NCI-H345 (cell line): ENCODE data around the gene CREB3L2.
A peak's percentile ranks its signal among the peaks of the same experiment; 100 is the strongest.
"Not testable (repeated sequence)": the region's sequence is repeated elsewhere in the genome, so short reads cannot be mapped to it uniquely, and the experiment has no call there.

Experiments used
- DNase-seq: peaks from one replicate; lab custom pipeline; 2025; lab: John Stamatoyannopoulos, UW

Gene CREB3L2

GRCh38 chr7:137931823-137932222 lies 70.1 kb downstream of the CREB3L2 start:
- DNase-seq, result no peak

DNA sequence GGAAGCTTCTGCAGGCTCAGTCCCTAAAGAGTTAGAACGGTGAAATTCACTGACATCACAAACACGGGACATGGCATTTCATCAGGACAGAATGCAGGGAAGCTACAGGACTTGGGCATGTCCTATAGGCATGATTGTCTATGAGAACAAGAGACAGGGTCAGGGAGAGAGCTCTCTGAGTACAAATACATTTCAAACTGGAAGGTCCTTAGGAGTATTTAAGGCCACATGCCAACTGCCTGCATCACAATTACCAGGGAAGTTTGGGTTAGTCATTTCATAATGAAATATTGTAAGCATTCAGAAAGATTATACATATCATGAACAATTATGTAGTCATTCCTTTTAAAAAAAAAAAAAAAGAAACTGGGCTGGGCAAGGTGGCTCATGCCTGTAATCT lies 71.3 kb downstream of the CREB3L2 start:
- DNase-seq, result no peak

- no peak for DNase-seq
Measured at GRCh38 chr7:137928626-137929025, 73.3 kb downstream of the CREB3L2 start.

- no peak for DNase-seq
Measured at GRCh38 chr7:137927386-137927785, 74.5 kb downstream of the CREB3L2 start.

- not testable (repeated sequence) for DNase-seq
Measured at GRCh38 chr7:137926206-137926605, 75.7 kb downstream of the CREB3L2 start.

GRCh38 chr7:137925754-137926153 lies 76.1 kb downstream of the CREB3L2 start:
- DNase-seq, result no peak

DNA sequence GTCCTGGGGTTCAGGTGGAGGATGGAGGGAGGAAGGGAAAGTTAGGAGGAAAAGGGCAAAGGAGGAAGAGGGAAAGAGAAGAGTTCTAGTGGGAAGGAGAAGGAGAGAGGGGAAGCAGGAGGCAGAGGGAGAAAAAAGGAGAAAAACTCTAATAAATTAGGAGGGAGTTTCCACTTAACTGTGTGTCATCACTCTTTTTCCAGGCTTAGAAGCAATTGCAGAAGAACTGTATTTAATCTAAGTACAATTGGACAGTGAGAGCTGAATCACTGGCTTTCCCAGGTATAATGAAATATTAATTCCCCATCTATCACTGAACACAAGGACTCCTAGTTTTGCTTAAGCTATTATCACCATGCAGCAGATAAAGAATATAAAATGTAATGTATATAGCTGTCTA lies 76.8 kb downstream of the CREB3L2 start:
- DNase-seq, result no peak

DNA sequence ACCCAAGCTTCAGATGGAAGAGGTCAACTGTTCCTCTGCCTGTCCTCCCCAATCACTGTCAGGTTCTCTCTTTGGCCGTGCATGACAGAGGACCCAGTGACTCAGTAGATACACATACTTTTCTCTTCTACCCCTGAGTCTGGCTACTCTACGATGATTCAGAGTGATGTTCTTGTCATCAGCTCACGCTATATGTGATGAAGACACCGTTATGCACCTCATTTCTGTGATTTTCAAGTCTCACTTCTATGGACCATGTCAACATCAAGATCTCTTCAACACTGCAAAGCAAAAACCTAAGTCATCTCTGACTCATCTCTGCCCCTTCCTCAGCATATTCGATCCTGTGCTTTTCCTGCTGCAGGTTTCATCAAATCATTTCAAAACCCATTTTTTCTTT lies 78.5 kb downstream of the CREB3L2 start:
- DNase-seq, result no peak

DNA sequence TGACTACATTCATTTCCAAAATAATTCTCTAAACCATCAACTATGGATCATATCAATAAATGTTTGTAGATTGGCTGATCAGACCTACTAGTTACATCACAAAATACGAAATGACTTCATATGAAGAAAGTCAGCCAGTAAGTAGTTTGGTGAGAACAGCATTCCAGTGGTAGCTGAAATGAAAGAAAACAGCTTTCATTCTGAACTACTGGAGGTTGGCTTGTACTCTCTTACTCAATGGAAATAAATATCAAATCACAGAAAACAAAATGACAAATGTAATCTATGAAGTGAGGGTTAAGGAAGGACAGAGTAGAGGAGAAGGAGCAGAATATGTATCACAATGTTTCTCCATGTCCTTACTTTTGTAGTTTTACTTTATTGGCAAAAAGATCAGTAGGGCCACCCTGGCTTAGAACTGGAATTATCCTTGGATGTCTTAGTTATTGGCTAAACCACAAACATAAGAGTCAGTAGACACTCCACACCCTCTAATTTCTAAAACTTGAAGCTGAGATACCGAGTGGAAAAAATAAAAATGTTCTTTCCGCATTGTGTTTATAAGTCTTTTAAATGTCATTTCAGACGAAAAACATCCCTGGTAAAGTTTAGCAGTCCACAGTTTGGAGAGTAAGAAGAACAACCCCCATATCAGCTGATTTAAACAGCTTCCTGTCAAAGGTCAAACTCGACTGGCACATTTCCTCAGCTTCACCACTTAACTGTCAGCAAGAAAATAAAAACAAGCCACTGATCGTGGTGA lies 81.1 kb downstream of the CREB3L2 start:
- DNase-seq, result no peak

- no peak for DNase-seq
Measured at GRCh38 chr7:137919987-137920386, 81.9 kb downstream of the CREB3L2 start.

DNA sequence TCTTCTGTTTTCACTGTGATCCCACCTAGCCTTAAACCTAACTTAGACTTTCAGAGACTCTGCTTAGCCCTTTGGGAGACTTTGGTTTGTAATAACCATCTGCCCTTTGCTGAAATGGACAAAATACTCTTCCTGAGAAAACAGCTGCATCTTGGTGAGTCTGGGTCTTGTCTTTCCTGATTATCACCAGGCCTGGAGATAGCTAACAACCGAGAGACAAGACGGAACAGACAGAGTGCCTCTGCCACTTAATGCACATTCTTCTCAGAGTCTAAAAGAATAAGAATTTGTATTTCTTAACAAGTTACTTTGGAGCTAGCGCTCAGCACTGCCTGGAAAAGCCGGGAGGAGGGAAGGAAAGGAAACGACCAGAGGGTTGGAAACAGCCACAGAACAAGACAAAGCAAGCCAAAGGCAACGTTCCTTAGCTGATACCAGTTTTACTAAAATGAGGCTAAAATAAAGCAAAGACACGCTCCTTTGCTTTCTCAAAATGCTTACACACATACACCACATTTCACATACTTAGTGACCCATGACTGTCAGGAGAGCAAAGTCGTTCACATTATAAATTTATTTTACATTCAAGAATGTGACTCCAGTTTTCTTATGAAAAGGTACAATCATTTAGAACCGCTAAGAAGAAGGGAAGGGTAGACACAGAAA lies 84.8 kb downstream of the CREB3L2 start:
- DNase-seq, result no peak

DNA sequence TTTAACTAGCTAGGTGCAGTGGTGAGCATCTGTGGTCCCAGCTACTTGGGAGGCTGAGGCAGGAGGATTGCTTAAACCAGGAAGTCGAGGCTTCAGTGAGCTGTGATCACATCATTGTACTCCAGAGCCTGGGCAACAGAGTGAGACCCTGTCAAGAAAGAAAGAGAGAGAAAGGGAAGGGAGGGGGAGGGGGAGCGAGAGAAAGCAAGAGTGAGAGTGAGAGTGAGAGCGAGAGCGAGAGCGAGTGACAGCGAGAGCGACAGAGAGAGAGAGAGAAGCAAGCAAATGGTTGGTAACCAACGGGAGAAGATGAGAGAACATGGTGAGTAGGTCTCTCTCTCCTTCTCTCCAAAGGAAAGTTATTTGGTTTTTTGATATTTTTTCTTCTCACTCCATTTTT lies 85.3 kb downstream of the CREB3L2 start:
- DNase-seq, result no peak

DNA sequence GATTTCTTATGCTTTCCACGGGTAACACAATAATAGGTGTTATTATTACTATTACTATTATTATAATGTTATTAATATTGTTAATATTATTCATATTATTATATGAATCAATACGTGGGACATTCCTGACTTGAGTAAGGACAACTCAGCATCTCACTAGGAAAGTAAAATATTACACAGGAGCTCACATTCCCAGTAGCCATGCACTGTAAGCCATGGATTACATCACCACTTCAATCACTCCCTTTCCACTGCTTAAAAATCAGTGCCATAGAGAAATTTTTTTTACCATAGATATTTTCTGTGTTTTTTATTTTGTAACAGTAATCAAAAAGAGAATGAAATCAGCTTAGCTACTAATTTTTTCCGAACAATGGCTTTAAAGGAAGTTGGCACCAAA lies 86.6 kb downstream of the CREB3L2 start:
- no peak for DNase-seq

DNA sequence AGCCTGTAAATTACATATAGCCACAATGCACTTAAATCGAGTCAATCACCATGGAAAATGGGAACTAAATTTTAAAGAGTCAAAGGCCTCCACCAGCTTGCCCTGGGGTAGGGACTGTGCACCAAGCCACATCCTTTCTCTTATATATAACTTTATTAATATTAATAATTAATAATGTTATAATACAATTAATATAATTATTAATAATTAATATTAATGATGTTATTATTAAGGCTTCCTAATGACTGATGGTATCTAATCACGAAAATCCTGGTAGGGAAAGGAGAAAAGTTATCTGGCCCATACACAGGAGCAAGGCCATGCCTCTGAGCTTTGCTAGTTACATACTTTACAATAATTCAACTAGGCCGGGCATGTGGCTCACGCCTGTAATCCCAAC lies 87.9 kb downstream of the CREB3L2 start:
- no peak for DNase-seq

DNA sequence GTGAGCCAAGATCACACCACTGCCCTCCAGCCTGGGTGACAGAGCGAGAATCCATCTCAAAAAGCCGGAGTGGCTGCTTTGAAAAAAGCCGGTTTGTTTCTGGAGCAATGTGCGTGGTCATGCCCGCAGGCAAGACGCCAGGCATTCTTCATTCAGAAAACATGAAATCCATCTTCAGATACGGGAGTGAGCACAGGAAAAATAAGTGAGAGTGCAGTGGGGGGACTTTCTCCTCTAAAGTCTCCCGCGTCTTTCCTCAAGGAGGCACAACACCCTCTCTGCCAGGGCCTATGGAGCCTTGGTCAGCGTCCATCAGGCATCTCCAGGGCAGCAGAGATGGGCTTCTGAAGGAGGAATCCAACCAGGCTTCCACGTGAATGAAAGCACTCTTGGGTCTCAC lies 92.8 kb downstream of the CREB3L2 start:
- no peak for DNase-seq

DNA sequence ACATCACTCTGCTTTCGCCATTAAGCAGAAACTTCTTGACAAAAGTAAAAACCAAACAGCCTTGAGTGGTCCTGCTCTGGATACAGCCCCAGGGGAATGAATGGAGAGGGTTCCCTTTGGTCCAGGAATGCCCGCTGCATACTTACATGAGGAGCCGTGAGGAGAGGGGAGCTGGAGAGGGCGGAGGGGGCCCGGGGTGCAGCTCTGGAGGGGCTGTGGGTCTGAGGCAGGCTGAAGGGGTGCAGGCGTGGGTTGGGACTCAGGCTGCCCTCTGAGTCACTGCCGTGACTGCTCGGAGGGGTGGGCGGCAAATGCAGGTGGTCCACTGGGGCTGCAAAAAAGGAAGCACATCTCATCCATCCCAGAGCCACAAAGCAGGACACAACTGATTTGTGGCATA lies 93.8 kb downstream of the CREB3L2 start:
- no peak for DNase-seq

- not testable (repeated sequence) for DNase-seq
Measured at GRCh38 chr7:137906636-137907035, 95.2 kb downstream of the CREB3L2 start.

DNA sequence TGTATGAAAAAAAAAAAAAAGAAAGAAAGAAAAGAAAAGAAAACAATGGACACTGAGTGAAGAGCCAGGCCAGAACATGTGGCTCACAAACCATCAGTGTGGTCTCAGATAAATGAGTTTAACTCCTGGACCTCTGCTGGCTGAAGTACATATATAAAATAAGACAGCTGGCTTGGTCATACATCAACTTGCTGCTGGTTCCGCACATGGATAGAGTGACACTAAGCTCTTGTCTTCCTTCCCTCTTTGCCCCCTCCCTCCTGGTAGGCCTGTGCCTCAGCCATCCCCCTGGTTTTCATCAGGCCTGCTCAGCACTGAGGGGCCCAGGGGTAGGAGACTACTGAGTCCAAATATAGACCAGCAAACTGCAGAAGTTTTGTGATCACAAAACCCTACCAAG lies 97.1 kb downstream of the CREB3L2 start:
- DNase-seq, result no peak

GRCh38 chr7:137903382-137904169 lies 98.3 kb downstream of the CREB3L2 start:
- DNase-seq, result peak; percentile 78

DNA sequence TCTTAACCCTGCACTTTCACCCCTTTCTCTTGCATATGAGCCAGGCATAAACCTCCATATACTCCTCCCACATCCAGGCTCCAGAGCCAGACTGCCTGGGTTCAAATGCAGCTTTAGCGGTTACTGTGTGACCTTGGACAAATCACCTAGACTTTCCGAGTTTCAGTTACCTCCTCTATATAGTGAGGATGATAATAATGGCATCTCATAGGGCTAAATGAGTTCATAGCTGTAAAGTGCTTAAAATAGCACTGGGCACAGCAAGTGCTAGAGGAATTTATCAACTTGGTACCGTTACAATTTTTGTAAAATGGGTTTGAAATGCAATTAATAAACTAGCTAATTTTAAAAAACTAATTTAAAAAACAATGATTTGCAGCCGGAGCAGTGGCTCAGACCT lies 101.7 kb downstream of the CREB3L2 start:
- no peak for DNase-seq

DNA sequence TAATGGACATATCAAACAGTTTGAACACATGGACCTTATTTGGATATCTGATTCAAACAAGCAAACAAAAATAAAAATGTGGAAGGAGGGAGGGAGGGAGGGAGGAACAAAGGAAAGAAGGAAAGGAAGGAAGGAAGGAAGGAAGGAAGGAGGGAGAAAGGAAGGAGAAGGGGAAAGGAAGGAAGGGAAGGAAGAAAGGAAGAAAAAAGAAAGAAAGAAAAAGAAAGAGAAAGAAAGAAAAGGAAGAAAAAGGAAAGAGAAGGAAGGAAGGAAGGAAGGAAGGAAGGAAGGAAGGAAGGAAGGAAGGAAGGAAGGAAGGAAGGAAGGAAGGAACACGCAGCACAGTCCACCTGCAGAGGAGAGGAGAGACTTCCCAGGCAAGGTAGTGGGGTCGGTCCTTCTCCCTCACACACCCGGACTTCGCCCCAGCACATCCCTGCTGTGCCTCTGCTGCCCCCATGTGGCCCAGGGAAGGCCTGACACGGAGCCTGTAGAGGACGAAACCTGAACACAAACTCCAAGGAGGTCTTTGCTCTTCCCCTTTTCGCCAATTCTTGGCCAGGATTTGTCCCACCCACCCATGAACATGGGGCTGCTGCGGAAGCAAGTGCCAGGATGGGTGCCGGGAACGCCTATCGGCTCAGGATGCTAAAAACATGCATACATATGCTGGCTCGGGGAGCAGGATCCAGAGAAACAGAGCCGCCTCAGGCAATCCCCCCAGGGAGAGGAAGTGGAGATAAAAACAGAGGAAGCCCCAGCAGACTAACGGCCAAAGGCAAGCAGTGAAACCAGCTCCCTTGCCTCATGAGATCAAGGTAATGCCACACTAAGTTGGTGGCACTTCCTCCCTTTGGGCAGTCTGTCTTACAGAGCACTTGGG lies 102.8 kb downstream of the CREB3L2 start:
- DNase-seq, result peak; percentile 84
